NCI-H146 (cell line): Measurements from ENCODE around the gene RABGAP1.
"Not testable (repeated sequence)": the region's sequence is repeated elsewhere in the genome, so short reads cannot be mapped to it uniquely, and the experiment has no call there.

Experiments
- DNase-seq: peaks from one replicate; lab custom pipeline; 2025; lab: John Stamatoyannopoulos, UW

The RABGAP1 gene

DNA sequence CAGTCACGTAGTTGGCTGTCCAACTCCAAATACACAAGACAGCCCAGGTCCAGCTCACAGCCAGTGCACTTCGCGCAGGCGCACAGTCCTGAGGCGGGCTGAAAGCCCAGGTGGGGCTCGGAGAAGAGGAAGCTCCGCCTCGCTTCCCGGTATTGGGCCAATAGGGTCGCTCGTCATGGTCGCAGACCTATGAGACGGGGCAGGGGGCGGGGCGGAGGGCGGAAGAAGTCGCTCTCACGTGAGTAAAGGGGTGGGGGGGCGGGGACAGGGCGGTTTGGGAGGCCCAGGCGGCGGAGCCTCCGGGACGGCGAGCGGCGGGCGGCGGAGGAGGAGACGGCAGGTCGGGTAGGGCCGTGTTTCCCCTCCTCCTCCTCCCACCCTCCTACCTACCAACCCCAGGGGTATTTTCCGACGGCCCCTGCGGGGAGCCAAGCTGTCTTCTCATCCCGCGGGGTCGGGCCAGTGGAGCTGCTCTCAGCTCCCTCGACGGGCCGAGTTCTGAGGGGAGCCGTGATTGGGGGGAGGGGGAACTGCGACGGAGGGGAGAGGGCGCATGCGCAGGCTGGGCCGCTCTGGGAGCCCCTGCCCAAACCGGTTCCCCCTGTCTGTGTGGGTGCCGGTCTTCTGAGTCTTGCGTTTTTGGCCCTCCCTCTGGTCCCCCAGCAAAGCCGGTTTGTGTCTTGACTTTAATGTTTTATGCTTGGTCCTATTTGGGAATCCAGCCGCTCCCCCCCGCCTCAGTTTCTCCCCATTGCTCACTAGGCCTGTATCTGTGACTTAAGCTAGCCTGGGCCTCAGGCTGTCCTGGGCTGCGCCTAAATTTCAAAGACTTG lies at the start of gene RABGAP1:
Gene RABGAP1 (plus strand): TSS at position 272 of the 833 bp plus-strand sequence. CDS start 16,040 bp downstream, outside the sequence.
- peak; percentile 97 for DNase-seq

- no peak for DNase-seq
Measured at GRCh38 chr9:122897969-122898368, 42.9 kb upstream of the RABGAP1 start.

DNA sequence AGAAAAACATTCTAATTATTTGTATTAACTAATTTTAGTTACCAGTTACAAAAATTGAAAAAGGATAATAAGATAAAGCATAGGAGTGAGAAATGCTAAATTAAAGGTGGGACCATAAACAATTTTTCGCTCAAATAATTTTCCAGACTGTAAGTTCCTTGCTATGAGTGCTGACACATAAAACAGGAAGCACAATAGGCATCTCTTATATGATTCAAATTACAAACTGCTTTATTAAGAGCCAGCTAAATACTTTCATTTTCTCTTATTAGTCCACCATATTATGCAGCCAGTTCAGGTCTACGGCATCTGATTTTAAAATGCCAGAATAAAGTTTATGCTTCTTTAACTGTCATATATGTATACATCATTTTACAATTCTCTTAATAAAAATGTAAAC lies 40.0 kb upstream of the RABGAP1 start:
- no peak for DNase-seq

- peak; percentile 54 for DNase-seq
Measured at GRCh38 chr9:122904466-122904822, 36.4 kb upstream of the RABGAP1 start.

GRCh38 chr9:122904823-122905710 lies 35.8 kb upstream of the RABGAP1 start, which contains the start of gene RC3H2:
Gene RC3H2, minus strand, starts transcription at chr9:122905359. Its CDS starts 7,850 bp downstream, at chr9:122897509.
- peak; percentile 98 for DNase-seq

GRCh38 chr9:122906122-122906521 lies 34.7 kb upstream of the RABGAP1 start:
- not testable (repeated sequence) for DNase-seq

GRCh38 chr9:122912671-122912963 lies 28.2 kb upstream of the RABGAP1 start:
- no peak for DNase-seq

DNA sequence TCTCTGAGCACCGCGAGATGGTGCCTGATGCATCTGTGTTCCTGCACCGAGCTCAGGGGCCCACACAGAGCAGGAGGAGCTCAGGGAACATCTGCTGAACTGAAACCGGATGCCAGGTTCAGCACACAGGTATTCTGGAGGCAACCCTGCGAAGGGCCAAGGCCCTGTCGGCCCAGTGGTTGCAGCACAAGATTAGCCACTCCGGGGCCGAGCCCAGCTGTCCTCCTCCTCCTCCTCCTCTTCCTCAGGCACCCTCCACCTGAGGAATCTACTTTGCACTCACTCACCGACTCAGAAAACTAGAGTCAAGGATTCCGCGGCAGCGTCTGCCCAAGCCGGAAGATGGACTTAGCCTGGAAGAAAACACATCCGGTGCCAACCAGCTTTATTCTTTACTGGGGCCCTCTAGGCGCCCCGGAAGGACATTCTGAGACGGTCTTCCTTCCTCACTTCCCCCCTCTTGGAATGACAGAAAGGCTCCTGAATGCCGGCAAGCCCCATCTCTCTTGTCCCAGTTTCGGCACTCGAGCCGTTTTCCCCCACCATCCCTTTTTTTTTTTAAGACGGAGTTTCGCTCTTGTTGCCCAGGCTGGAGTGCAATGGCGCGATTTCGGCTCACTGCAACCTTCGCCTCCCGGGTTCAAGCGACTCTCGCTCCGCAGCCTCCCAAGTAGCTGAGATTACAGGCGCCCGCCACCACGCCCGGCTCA lies 27.7 kb upstream of the RABGAP1 start, which contains the start of gene ZBTB6:
Gene ZBTB6 (minus strand): TSS at position 360 of the 710 bp plus-strand sequence. CDS start 1,251 bp downstream, outside the sequence.
- DNase-seq = peak; percentile 78

- no peak for DNase-seq
Measured at GRCh38 chr9:122918310-122918709, 22.5 kb upstream of the RABGAP1 start.

DNA sequence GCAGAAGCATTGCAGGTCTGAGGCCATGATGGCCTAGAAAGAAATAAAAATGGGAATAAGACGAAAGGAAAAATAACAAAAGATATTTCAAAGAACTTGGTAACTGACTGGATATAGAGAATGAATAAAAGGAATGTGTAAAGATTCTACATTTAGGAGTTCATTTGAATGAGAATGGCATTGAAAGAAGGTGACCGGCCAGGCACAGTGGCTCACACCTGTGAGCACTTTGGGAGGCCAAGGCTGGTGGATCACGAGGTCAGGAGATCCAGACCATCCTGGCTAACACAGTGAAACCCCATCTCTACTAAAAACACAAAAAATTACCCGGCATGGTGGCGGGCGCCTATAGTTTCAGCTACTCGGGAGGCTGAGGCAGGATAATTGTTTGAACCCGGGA lies 18.1 kb upstream of the RABGAP1 start:
- DNase-seq = no peak

- DNase-seq = no peak
Measured at GRCh38 chr9:122923947-122924346, 16.9 kb upstream of the RABGAP1 start.

DNA sequence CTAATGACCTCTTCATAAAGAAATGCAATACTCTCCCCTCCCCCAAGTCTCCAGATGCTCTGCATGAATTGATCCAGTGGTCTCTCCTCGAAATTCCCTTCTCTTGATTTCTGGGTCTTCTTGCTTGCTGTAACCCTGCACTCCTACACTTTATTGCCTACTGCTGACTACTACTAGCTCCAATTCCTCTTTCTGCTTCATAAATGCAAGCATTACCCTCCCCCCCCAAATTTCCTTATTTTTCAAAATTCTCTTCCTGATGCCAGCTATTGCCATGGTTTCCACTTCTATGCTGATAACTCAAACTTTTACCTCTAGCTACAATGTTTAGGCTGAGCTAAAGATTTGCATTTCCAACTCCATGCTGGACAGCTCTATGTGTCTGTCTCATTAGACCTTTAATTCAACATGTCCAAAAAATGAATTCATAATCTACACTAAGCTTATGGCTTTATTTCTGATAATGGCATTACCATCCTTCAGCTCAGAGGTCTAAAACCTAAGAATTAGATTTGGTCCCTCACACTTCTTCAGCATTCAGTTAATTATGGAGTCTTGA lies 10.9 kb upstream of the RABGAP1 start:
- DNase-seq = no peak

DNA sequence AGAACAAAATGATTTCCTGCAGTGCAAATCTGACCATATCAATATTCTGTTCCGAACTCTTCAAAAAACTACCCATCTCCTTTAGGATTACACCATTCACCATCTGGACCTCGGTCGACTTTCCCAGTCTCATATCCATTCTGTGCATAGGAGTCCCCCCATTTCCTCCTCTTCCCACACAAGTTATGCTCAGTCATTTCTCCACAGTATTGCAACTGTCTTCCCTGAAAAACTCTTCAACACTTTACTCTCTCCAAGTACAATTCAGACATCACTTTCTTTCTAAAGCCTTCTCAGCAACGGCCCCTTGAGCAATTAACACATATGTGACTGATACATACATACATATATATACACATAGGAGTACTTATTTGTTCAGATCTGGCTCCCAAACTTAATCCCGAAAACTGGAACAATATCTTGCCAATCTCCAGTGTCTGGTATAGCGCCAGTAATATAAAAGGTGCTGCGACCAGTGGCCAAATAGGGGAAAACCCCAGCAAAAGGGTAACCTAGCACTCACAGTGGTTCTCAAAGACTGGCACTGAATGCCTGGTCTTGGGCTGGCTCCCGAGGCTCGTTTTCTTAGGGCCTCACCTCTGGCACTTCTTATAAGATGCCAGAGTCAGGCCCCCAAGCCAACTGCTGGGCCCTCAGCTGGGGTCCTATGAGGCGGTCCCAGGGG lies 10.1 kb upstream of the RABGAP1 start:
- DNase-seq = no peak

DNA sequence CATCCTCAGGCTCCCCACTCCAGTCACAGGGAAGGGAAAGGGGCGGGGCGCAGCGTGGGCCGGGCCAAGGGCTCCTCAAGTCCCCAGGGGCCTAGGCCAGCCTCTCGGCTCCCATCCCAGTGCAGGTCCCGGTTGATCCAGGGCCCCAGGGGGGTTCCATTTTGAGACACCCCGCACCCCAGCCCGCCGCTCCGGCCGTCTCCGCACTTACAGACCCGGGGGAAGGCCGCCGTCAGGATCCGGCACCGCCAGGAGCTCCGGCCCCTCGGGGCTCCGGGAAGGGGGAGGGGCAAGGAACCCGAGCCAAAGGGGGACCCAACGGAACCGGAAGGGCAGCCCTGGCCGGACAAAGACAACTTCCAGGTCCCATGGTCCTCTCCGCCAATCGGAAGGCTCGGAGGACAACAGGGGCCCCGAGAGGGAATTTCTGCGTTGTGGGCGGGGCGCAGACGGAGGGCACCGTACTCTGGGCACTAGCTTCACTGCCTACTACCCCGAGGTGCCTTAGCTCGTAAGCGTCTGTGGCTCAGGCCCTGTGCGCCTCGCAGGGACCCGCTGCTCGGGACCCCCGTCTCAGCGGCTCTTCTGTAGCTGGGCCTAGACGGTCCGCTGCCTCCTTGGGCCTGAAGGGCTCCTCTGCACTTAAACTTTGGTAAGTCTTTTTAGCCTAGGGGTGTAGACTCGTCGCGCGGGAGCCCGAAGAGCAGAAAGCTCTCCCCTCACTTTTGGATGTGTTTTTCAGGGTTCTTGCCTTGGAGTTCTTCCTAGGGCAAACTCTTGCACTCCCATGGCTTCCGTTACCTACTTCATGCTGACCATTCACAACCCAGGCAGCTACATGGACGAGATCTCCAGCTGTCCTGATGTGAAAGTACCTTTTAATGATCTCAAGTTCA lies 9.3 kb upstream of the RABGAP1 start, which contains the start of gene ZBTB26:
Gene ZBTB26 (minus strand): TSS at position 287 of the 896 bp plus-strand sequence. CDS start 11,578 bp downstream, outside the sequence.
- DNase-seq = peak; percentile 89

- peak; percentile 22 for DNase-seq
Measured at GRCh38 chr9:122936464-122936863, 4.4 kb upstream of the RABGAP1 start.

GRCh38 chr9:122936883-122937282 lies 3.9 kb upstream of the RABGAP1 start:
- no peak for DNase-seq

GRCh38 chr9:122939601-122940000 lies 1.2 kb upstream of the RABGAP1 start:
- no peak for DNase-seq

- no peak for DNase-seq
Measured at GRCh38 chr9:122940454-122940748, 419 bp upstream of the RABGAP1 start.

- no peak for DNase-seq
Measured at GRCh38 chr9:122941582-122942234, 888 bp downstream of the RABGAP1 start.
